GM20000 (cell line): Measurements from ENCODE around the gene ASIC1.
A peak's percentile ranks its signal among the peaks of the same experiment; 100 is the strongest.

ENCODE experiments used
- DNase-seq: peaks from one replicate; pipeline ENCODE4 v3.0.0; 2012; ENCODE audit warnings: low spot score
- TF ChIP-seq, protein P1 (sequence below): IDR thresholded peaks from 2 replicates; pipeline ENCODE4 v1.5.1; 2012; ENCODE audit warnings: mild to moderate bottlenecking, control low read depth; ENCODE audit errors: extremely low read depth, missing control alignments

The ASIC1 gene

DNA sequence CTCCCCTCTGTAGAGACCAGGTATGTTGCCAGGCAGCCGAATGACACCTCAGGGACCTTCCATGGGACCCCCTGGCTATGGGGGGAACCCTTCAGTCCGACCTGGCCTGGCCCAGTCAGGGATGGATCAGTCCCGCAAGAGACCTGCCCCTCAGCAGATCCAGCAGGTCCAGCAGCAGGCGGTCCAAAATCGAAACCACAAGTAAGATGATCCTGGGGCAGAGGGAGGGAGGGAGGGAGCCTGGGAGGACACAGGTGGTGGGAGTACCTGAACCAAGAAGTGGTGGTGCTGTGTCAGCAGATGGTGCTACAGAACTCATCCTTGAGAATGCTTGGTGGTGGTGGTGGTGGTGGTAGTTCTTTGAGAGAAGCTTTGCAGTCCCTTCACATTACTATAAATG lies 28.8 kb downstream of the ASIC1 start:
- TF ChIP-seq, protein P1, sequence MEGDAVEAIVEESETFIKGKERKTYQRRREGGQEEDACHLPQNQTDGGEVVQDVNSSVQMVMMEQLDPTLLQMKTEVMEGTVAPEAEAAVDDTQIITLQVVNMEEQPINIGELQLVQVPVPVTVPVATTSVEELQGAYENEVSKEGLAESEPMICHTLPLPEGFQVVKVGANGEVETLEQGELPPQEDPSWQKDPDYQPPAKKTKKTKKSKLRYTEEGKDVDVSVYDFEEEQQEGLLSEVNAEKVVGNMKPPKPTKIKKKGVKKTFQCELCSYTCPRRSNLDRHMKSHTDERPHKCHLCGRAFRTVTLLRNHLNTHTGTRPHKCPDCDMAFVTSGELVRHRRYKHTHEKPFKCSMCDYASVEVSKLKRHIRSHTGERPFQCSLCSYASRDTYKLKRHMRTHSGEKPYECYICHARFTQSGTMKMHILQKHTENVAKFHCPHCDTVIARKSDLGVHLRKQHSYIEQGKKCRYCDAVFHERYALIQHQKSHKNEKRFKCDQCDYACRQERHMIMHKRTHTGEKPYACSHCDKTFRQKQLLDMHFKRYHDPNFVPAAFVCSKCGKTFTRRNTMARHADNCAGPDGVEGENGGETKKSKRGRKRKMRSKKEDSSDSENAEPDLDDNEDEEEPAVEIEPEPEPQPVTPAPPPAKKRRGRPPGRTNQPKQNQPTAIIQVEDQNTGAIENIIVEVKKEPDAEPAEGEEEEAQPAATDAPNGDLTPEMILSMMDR: no peak
- DNase-seq: no peak

DNA sequence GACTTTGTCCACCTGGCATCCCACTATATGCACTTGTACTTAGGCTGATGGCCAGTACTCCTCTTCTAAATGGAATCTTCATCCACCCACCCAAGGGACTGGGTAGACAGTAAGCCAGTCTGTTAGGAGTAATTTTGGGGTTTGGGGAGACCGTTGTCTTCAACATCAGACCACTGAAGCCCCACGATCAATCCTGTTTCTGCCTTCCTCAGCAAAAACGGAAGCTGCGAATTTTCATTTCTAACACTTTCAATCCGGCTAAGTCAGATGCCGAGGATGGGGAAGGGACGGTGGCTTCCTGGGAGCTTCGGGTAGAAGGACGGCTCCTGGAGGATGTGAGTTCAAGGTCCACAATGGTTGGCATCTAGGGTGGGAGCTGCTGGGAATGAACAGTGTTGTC lies 29.8 kb downstream of the ASIC1 start:
- TF ChIP-seq, protein P1: no peak

DNA sequence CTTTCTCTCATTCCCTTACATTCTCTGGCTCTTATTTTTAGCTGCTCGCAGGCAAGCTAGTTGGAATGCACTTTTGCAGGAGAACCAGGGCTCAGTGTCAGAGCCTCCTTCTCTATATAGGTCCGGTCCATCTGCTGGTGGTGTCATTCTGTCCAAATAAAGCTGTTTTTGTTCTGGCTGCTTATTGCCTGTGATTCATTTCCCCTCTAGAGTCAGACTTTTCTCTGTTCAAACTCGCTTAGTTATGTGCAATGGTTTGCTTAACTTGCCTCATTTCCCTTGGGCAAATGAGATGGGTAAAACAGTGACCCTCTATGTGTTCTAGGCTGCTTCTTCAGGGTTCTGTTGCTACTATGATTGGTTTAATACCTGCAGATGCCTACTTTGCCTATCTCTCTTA lies 30.6 kb downstream of the ASIC1 start:
- DNase-seq: no peak

More for the DNA sequence above, 29.8 kb downstream of the ASIC1 start:
- no peak for DNase-seq

DNA sequence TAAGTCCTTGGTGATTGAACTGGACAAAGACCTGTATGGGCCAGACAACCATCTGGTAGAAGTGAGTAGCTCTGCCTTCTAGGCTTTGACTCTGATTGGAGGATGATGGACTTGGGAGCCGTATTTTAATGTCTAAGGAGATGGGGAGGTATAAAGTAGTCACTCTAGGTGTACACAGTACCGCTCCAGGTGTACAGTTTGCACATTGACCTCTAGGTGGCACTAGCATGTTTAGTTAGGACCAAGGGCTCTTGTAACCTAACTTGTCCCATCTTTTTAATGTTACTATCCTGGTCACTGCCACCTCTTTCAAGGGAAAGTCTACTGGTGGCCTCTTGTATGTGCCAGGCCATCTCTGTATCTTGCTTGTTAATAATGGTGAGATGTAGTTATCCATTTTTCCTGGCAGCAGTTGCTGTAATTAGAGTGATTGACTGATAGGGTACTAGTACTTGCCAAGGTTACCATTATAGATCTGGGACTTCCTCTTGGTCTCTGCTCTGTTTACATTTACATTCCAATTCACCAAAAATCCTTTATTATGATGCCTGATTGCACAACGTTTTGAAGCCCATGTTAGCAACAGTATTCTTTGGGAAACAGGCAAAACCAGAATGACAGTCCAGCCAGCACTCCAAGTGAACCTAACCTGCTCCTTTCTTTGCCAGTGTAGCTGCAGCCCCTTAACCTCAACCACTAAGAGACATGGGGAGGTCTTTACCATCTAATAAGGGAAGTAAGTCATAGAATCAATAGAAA lies 31.4 kb downstream of the ASIC1 start:
- TF ChIP-seq, protein P1: peak; percentile 82
- peak; percentile 76 for DNase-seq

More for the DNA sequence above, 30.6 kb downstream of the ASIC1 start:
- TF ChIP-seq, protein P1: no peak

DNA sequence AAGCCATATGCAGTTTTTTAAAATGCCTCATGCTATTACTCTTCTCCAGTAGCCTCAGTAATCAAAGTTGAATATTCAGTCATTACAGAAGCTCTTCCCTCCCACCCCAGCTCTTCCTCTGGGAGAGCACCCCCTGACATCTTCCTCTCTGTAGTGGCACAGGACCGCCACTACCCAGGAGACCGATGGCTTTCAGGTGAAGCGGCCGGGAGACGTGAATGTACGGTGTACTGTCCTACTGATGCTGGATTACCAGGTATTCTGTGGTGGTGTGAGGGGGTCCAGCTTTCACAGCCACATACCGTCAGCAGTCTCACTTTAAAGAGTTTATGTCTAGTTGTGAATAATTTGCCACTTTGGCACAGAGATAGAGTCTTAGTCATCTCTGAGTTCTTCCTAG lies 32.3 kb downstream of the ASIC1 start:
- TF ChIP-seq, protein P1: no peak
- no peak for DNase-seq

DNA sequence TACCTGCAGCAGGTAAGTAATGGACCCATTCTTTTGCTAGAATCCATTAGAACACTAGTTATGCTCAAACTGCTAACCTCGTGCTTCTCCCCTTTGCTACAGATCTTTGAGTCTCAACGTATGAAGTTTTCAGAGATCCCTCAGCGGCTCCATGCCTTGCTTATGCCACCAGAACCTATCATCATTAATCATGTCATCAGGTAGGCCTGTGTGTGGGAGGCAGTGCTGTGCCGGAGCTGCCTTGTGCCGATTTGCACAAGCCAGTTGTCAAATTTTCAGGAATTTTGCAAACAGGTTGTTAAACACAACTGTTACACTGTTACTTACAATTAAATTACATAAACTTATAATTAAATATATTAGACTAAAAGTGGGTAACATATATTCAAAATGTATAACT lies 33.0 kb downstream of the ASIC1 start:
- TF ChIP-seq, protein P1: no peak
- DNase-seq: no peak

DNA sequence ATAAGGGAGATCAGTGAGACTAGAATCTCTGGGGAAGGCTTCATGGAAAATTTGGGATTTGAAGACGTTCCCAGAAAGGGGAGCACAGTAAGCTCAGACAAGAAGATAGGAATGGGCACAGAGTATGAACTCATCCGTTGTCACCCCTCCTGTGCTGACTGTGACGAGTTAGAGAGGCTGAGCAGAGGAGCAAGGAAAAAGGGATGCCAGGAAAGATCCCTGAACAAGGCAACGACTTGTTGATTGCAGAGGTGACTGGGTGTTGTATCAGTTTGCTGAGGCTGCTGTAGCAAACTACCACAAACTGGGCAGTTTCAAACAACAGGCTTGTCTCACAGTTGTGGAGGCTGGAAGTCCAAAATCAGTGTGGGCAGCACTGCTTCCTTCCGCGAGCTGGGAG lies 40.6 kb downstream of the ASIC1 start:
- TF ChIP-seq, protein P1: no peak
- DNase-seq: no peak
